ENCODE results near the gene SLC16A8.

The SLC16A8 gene

GRCh38 chr22:38043151-38044039, 40.6 kb downstream of the SLC16A8 start:
- no peaks in the 10 kb centered on the region for H3K27me3 ChIP-seq (ENCODE audit: insufficient read depth, low read length, poor library complexity)
- no peak overlapping the region for H3K4me3 ChIP-seq (ENCODE audit: low read depth in 1 of 2, low read length in 2 of 2)
- no peaks in the 10 kb centered on the region for H3K79me2 ChIP-seq (ENCODE audit: insufficient read depth, low read length)
- no peak overlapping the region for H3K27ac ChIP-seq (ENCODE audit: low read length)
- ATAC-seq (ENCODE audit: insufficient read depth, low read depth), result no peak
- H4K20me1 ChIP-seq (ENCODE audit: insufficient read depth, low read length), result no peaks in the 10 kb centered on the region
- H3K9ac ChIP-seq (ENCODE audit: low read depth, low read length), result no peak overlapping the region
- DNase-seq, result no peak
- no peaks in the 10 kb centered on the region for H3K36me3 ChIP-seq (ENCODE audit: insufficient read depth, low read length)
- H3K9me3 ChIP-seq (ENCODE audit: insufficient read depth, low read length, severe bottlenecking), result no peaks in the 10 kb centered on the region
- H2AFZ ChIP-seq (ENCODE audit: low read depth, low read length), result no peak overlapping the region
- H3K4me1 ChIP-seq (ENCODE audit: insufficient read depth, low read length), result no peaks in the 10 kb centered on the region
- TF ChIP-seq, protein P1, sequence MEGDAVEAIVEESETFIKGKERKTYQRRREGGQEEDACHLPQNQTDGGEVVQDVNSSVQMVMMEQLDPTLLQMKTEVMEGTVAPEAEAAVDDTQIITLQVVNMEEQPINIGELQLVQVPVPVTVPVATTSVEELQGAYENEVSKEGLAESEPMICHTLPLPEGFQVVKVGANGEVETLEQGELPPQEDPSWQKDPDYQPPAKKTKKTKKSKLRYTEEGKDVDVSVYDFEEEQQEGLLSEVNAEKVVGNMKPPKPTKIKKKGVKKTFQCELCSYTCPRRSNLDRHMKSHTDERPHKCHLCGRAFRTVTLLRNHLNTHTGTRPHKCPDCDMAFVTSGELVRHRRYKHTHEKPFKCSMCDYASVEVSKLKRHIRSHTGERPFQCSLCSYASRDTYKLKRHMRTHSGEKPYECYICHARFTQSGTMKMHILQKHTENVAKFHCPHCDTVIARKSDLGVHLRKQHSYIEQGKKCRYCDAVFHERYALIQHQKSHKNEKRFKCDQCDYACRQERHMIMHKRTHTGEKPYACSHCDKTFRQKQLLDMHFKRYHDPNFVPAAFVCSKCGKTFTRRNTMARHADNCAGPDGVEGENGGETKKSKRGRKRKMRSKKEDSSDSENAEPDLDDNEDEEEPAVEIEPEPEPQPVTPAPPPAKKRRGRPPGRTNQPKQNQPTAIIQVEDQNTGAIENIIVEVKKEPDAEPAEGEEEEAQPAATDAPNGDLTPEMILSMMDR (IDR thresholded peaks at IDR 0.05; ENCODE audit: borderline replicate concordance, extremely low read depth, low read length, poor library complexity, severe bottlenecking), result no peak
- TF ChIP-seq EZH2 (IDR thresholded peaks at IDR 0.05; ENCODE audit: borderline replicate concordance, low read depth, low read length, severe bottlenecking), result no peak
- H3K4me2 ChIP-seq (ENCODE audit: insufficient read depth, low read length), result no peak overlapping the region

GRCh38 chr22:38042488-38042790, 41.5 kb downstream of the SLC16A8 start:
- Histone ChIP-seq H3K4me3 (ENCODE audit: low read depth in 1 of 2, low read length in 2 of 2) (no peak overlapping the region), H3K36me3 (ENCODE audit: insufficient read depth, low read length) (no peaks in the 10 kb centered on the region), H3K9me3 (ENCODE audit: insufficient read depth, low read length, severe bottlenecking) (no peaks in the 10 kb centered on the region), H3K4me2 (ENCODE audit: insufficient read depth, low read length) (no peak overlapping the region), H3K4me1 (ENCODE audit: insufficient read depth, low read length) (no peaks in the 10 kb centered on the region), H3K27me3 (ENCODE audit: insufficient read depth, low read length, poor library complexity) (no peaks in the 10 kb centered on the region), H3K27ac (ENCODE audit: low read length) (no peak overlapping the region), H3K9ac (ENCODE audit: low read depth, low read length) (no peak overlapping the region), H4K20me1 (ENCODE audit: insufficient read depth, low read length) (no peaks in the 10 kb centered on the region), H3K79me2 (ENCODE audit: insufficient read depth, low read length) (no peaks in the 10 kb centered on the region), H2AFZ (ENCODE audit: low read depth, low read length) (no peak overlapping the region)
- TF ChIP-seq, protein P1 (IDR thresholded peaks at IDR 0.05; ENCODE audit: borderline replicate concordance, extremely low read depth, low read length, poor library complexity, severe bottlenecking), result no peak
- no peak for TF ChIP-seq EZH2 (IDR thresholded peaks at IDR 0.05; ENCODE audit: borderline replicate concordance, low read depth, low read length, severe bottlenecking)
- ATAC-seq (ENCODE audit: insufficient read depth, low read depth), result no peak
- no peak for DNase-seq

DNA sequence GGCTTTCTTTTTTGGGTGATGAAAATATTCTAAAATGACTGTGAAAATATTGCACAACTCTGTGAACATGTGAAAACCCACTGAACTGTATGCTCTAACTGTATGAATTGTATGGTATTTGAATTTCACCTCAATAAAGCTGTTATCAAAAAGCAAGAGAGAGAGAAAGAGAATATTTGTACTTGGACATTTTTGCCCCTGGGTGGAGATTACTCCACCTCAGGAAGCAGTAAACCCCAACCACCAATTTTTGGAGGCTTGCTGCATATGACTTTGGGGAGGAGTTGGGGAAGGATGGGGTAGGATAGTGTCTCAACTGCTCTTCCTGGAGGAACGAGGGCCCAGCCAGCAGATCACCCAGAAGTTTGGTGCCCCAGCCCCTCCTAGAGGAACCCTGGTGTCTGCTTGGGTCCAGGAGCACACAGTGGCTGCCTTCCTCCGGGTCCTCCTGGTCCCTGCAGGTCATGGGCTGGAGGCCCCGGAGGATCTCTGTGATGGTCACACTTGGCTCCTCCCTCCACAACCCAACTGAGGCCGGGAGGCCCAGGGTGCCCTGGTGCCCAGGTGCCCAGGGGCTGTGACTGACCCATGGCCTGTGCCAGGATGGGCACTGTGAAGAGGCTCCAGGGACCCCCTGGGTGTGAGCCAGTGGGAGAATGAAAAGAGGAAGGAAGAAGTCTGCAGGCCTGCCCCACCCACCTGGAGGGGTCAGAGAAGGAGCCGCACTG, 42.1 kb downstream of the SLC16A8 start:
- Histone ChIP-seq H3K27me3 (ENCODE audit: insufficient read depth, low read length, poor library complexity) (no peaks in the 10 kb centered on the region), H3K9ac (ENCODE audit: low read depth, low read length) (no peak overlapping the region), H3K79me2 (ENCODE audit: insufficient read depth, low read length) (no peaks in the 10 kb centered on the region), H3K4me3 (ENCODE audit: low read depth in 1 of 2, low read length in 2 of 2) (no peak overlapping the region), H3K9me3 (ENCODE audit: insufficient read depth, low read length, severe bottlenecking) (no peaks in the 10 kb centered on the region), H3K4me1 (ENCODE audit: insufficient read depth, low read length) (no peaks in the 10 kb centered on the region), H3K4me2 (ENCODE audit: insufficient read depth, low read length) (no peak overlapping the region), H4K20me1 (ENCODE audit: insufficient read depth, low read length) (no peaks in the 10 kb centered on the region), H3K27ac (ENCODE audit: low read length) (no peak overlapping the region), H2AFZ (ENCODE audit: low read depth, low read length) (no peak overlapping the region), H3K36me3 (ENCODE audit: insufficient read depth, low read length) (no peaks in the 10 kb centered on the region)
- TF ChIP-seq, protein P1 (IDR thresholded peaks at IDR 0.05; ENCODE audit: borderline replicate concordance, extremely low read depth, low read length, poor library complexity, severe bottlenecking), result no peak
- TF ChIP-seq EZH2 (IDR thresholded peaks at IDR 0.05; ENCODE audit: borderline replicate concordance, low read depth, low read length, severe bottlenecking), result no peak
- ATAC-seq (ENCODE audit: insufficient read depth, low read depth) (no peak), DNase-seq (no peak)

Measured in DND-41 (cell line).